Myocyte (in vitro differentiated cells): ENCODE results near the gene BZW2. TPM values are rescaled to one million over a fixed set of nuclear protein-coding genes. Genes with fewer than 3 reads are reported as not detected.
A peak's percentile ranks its signal among the peaks of the same experiment; 100 is the strongest.

Experiments used
- DNase-seq: peaks from one replicate; pipeline ENCODE4 v3.0.0-alpha.2; 2012; ENCODE audit warnings: low read depth
- total RNA-seq: library from RNA; depleted of rRNA; stranded (reverse); fragments of >200 nt; gene quantifications from 2 replicates; pipeline ENCODE4 v1.2.3, GENCODE V29; 2014

BZW2 gene
- total RNA-seq, 1 donor from 2014 or later, result 166 TPM

GRCh38 chr7:16745645-16746044 is 99.7 kb downstream of the BZW2 start:
- DNase-seq, result no peak

DNA sequence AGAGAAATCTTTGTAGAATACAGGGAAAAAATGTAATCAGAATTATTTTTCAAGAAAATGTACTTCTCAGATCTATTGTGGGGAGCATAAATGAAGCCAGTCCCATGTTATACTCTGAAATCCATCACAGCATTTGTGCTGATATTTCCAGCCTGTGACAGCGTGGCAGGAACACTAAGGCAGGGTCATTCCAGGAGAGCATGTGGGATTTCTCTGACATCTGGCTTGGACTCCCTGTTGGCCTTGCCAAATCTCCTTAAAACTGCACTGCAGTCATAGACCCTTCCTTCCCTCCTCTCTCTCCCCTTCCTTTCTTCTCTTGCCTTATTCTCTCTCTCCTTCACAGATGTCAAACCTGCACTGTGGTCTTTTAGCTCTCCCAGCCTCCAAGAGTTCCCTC is 101.1 kb downstream of the BZW2 start:
- DNase-seq, result peak; percentile 84

GRCh38 chr7:16753102-16753931 is 107.3 kb downstream of the BZW2 start, which contains the start of gene TSPAN13:
Gene TSPAN13 (plus strand): TSS chr7:16753755. CDS start chr7:16753968, 213 bp downstream.
- no peak for DNase-seq

GRCh38 chr7:16753932-16754855 is 108.2 kb downstream of the BZW2 start:
- peak; percentile 84 for DNase-seq

DNA sequence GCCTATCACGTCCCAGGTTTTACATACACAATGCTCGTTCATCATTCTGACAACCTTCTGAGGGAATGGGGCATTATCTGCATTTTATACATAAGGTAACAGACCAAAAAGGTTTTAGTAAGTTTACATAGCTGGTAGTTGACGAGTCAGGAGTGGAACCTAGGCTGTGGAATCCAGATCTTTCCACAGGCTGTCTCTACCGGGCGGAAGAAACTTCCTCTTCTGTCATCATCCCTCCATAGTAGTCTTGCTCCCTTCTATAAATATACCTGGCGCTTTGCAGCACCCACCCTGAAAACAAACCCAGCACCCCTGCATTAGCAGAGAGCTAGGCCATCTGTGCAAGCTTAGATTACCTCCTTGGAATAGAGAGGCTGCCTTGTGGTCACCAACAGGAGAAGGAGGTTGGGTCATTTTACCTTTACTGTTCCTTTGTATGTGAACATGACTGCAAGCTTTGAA is 108.9 kb downstream of the BZW2 start:
- peak; percentile 54 for DNase-seq

GRCh38 chr7:16755397-16755796 is 109.4 kb downstream of the BZW2 start:
- no peak for DNase-seq

Other genes starting within 250 kb of the BZW2 start
- gene CRPPA, start 224.6 kb upstream of the BZW2 start, total RNA-seq, result 6.1 and 13.1 TPM in 2 replicates
- gene SOSTDC1, start 180.4 kb upstream of the BZW2 start, total RNA-seq, result not detected in 2 replicates
- not detected in 2 replicates for gene LRRC72, start 119.4 kb upstream of the BZW2 start, total RNA-seq
- gene ANKMY2, start 427 bp upstream of the BZW2 start, total RNA-seq, result 23.4 and 29.2 TPM in 2 replicates
- 9.4 and 14.8 TPM in 2 replicates for gene TSPAN13, start 107.6 kb downstream of the BZW2 start, total RNA-seq
- gene AGR2, start 158.8 kb downstream of the BZW2 start, total RNA-seq, result not detected in 2 replicates
- not detected in 2 replicates for gene AGR3, start 235.8 kb downstream of the BZW2 start, total RNA-seq